SK-N-MC (cell line): Measurements from ENCODE around the gene DGKB.

Experiments used
- EZH2 ChIP-seq: fragments of 200-600 bp; sonication (generic); IDR thresholded peaks from one replicate; pipeline ENCODE4 v1.6.1; 2017; ENCODE audit warnings: antibody characterized with exemption
- POLR2AphosphoS5 ChIP-seq: IDR thresholded peaks from 2 replicates; pipeline ENCODE4 v1.6.1; 2012; ENCODE audit warnings: mild to moderate bottlenecking, low read depth, low read length, borderline replicate concordance

GRCh38 chr7:14822481-14822854 is 80.1 kb downstream of the DGKB start:
- TF ChIP-seq EZH2 (no peak), POLR2AphosphoS5 (no peak)
